ENCODE data around the gene POU4F3. TPM values are rescaled to one million over a fixed set of nuclear protein-coding genes. Genes with fewer than 3 reads are reported as not detected.

POU4F3 gene, protein sequence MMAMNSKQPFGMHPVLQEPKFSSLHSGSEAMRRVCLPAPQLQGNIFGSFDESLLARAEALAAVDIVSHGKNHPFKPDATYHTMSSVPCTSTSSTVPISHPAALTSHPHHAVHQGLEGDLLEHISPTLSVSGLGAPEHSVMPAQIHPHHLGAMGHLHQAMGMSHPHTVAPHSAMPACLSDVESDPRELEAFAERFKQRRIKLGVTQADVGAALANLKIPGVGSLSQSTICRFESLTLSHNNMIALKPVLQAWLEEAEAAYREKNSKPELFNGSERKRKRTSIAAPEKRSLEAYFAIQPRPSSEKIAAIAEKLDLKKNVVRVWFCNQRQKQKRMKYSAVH
- 0.07 to 0.10 TPM (median 0.10 TPM) in 5 replicates for total RNA-seq (2022; extraction: Qiagen RNA extraction)

GRCh38 chr5:146338774-146339714 lies at the start of gene POU4F3:
TSS of gene POU4F3 (plus strand) at chr5:146338839. CDS start at chr5:146339113, 274 bp downstream.

Other genes with a start within 250 kb of the POU4F3 start
- 0.20 to 0.40 TPM (median 0.22 TPM) in 5 replicates for gene PLAC8L1, start 233.3 kb upstream of the POU4F3 start, total RNA-seq (2022; extraction: Qiagen RNA extraction)
- 49.8 to 66.5 TPM (median 51.9 TPM) in 5 replicates for gene LARS1, start 156.2 kb upstream of the POU4F3 start, total RNA-seq (2022; extraction: Qiagen RNA extraction)
- 10.3 to 16.1 TPM (median 10.8 TPM) in 5 replicates for gene RBM27, start 135.2 kb upstream of the POU4F3 start, total RNA-seq (2022; extraction: Qiagen RNA extraction)
- 43.1 to 55.0 TPM (median 44.7 TPM) in 5 replicates for gene TCERG1, start 108.5 kb downstream of the POU4F3 start, total RNA-seq (2022; extraction: Qiagen RNA extraction)
- gene GPR151, start 177.4 kb downstream of the POU4F3 start, total RNA-seq (2022; extraction: Qiagen RNA extraction): not detected in 5 replicates